HEK293 (cell line): ENCODE measurements around the gene ZSWIM6.

Source experiments
- CTCF ChIA-PET: fragments of 350-600 bp; formaldehyde crosslinking; extraction: SDS; loops from one replicate; lab custom pipeline; 2021; ENCODE audit warnings: antibody characterized with exemption; lab: Yijun Ruan, JAX
- POLR2A ChIA-PET: fragments of 300-600 bp; formaldehyde crosslinking; extraction: SDS; loops from one replicate; lab custom pipeline; 2020; ENCODE audit warnings: antibody characterized with exemption, inconsistent platforms; lab: Yijun Ruan, JAX
- H3K27ac ChIP-seq: fragments of 200-500 bp; sonication (Bioruptor generic); 2 replicates; pipeline ENCODE4 v1.5.1; 2014; ENCODE audit warnings: low read depth, low read length, control low read depth, inconsistent platforms; ENCODE audit errors: extremely low read depth
- H3K36me3 ChIP-seq, 2 experiments: fragments of 200-500 bp in 1 of 2; sonication (Bioruptor generic) in 1 of 2; 1 replicate in 1 of 2; 2 replicates in 1 of 2; pipeline ENCODE4 v1.5.1; 2014 to 2017; ENCODE audit warnings: inconsistent platforms in 2 of 2, low read length in 2 of 2; ENCODE audit not compliant: control insufficient read depth in 2 of 2, insufficient read depth in 1 of 2
- H3K4me1 ChIP-seq: fragments of 200-500 bp; sonication (Bioruptor generic); 2 replicates; pipeline ENCODE4 v1.5.1; 2014; ENCODE audit warnings: mild to moderate bottlenecking, low read length, inconsistent platforms; ENCODE audit not compliant: control insufficient read depth, insufficient read depth
- H3K4me3 ChIP-seq: 2 replicates; pipeline ENCODE4 v1.5.1; 2011; ENCODE audit warnings: low read depth, mild to moderate bottlenecking, control low read depth, low read length, moderate library complexity
- H3K9me3 ChIP-seq: fragments of 200-500 bp; sonication (Bioruptor generic); 2 replicates; pipeline ENCODE4 v1.5.1; 2014; ENCODE audit warnings: low read depth, low read length, inconsistent platforms; ENCODE audit not compliant: control insufficient read depth, insufficient read depth
- EGR2 ChIP-seq: fragments of 450-650 bp; formaldehyde crosslinking; IDR thresholded peaks from 2 replicates; pipeline ENCODE4 v1.5.1; 2016; ENCODE audit warnings: low read depth, missing biosample characterization, missing genetic modification characterization
- PRDM1 ChIP-seq: fragments of 450-650 bp; formaldehyde crosslinking; IDR thresholded peaks from 2 replicates; pipeline ENCODE4; 2016; ENCODE audit warnings: missing biosample characterization, missing genetic modification characterization
- PRDM2 ChIP-seq: fragments of 450-650 bp; formaldehyde crosslinking; IDR thresholded peaks from 2 replicates; pipeline ENCODE4 v1.5.1; 2016; ENCODE audit warnings: missing biosample characterization, missing genetic modification characterization, borderline replicate concordance
- PRDM6 ChIP-seq: fragments of 450-650 bp; formaldehyde crosslinking; IDR thresholded peaks from 2 replicates; pipeline ENCODE4 v1.5.1; 2017; ENCODE audit warnings: missing biosample characterization, missing genetic modification characterization
- WT1 ChIP-seq: fragments of 450-650 bp; formaldehyde crosslinking; IDR thresholded peaks from 2 replicates; pipeline ENCODE4 v1.5.1; 2016; ENCODE audit warnings: missing biosample characterization, missing genetic modification characterization
- ZNF133 ChIP-seq: fragments of 450-650 bp; formaldehyde crosslinking; IDR thresholded peaks from 2 replicates; pipeline ENCODE4 v1.5.1; 2016; ENCODE audit warnings: missing biosample characterization, missing genetic modification characterization
- ZNF175 ChIP-seq: fragments of 450-650 bp; formaldehyde crosslinking; IDR thresholded peaks from 2 replicates; pipeline ENCODE4 v1.5.1; 2016; ENCODE audit warnings: missing biosample characterization, missing genetic modification characterization
- ZNF19 ChIP-seq: fragments of 450-650 bp; formaldehyde crosslinking; IDR thresholded peaks from 2 replicates; pipeline ENCODE4; 2016; ENCODE audit warnings: missing biosample characterization, missing genetic modification characterization, low read depth
- ZNF239 ChIP-seq: fragments of 450-650 bp; formaldehyde crosslinking; IDR thresholded peaks from 2 replicates; pipeline ENCODE4 v1.5.1; 2016; ENCODE audit warnings: missing biosample characterization, missing genetic modification characterization
- ZNF302 ChIP-seq: fragments of 450-650 bp; formaldehyde crosslinking; IDR thresholded peaks from 2 replicates; pipeline ENCODE4 v1.5.1; 2016; ENCODE audit warnings: missing biosample characterization, missing genetic modification characterization, low read depth
- ZNF341 ChIP-seq: fragments of 450-650 bp; formaldehyde crosslinking; IDR thresholded peaks from 2 replicates; pipeline ENCODE4; 2016; ENCODE audit warnings: low read depth, missing biosample characterization, missing genetic modification characterization
- ZNF426 ChIP-seq: fragments of 450-650 bp; formaldehyde crosslinking; IDR thresholded peaks from 2 replicates; pipeline ENCODE4 v1.5.1; 2017; ENCODE audit warnings: missing biosample characterization, missing genetic modification characterization, mild to moderate bottlenecking, inconsistent platforms, moderate library complexity
- ZNF521 ChIP-seq: fragments of 450-650 bp; formaldehyde crosslinking; IDR thresholded peaks from 2 replicates; pipeline ENCODE4 v1.5.1; 2017; ENCODE audit warnings: missing biosample characterization, mild to moderate bottlenecking, missing genetic modification characterization
- ZNF549 ChIP-seq: fragments of 450-650 bp; IDR thresholded peaks from 2 replicates; pipeline ENCODE4 v1.5.1; 2018; ENCODE audit warnings: missing biosample characterization, missing genetic modification characterization, mild to moderate bottlenecking, inconsistent platforms, moderate library complexity
- ZNF555 ChIP-seq: fragments of 450-650 bp; formaldehyde crosslinking; conservative IDR thresholded peaks from 2 replicates; pipeline ENCODE4 v1.5.1; 2017; ENCODE audit warnings: missing biosample characterization, mild to moderate bottlenecking, missing genetic modification characterization, inconsistent platforms
- ZNF561 ChIP-seq: fragments of 450-650 bp; IDR thresholded peaks from 2 replicates; pipeline ENCODE4 v1.5.1; 2018; ENCODE audit warnings: missing biosample characterization, missing genetic modification characterization, borderline replicate concordance
- ZNF610 ChIP-seq: fragments of 450-650 bp; formaldehyde crosslinking; IDR thresholded peaks from 2 replicates; pipeline ENCODE4 v1.5.1; 2016; ENCODE audit warnings: missing biosample characterization, missing genetic modification characterization, borderline replicate concordance
- ZNF701 ChIP-seq: fragments of 450-650 bp; formaldehyde crosslinking; IDR thresholded peaks from 2 replicates; pipeline ENCODE4 v1.5.1; 2016; ENCODE audit warnings: missing biosample characterization, missing genetic modification characterization
- ZSCAN18 ChIP-seq: fragments of 450-650 bp; formaldehyde crosslinking; IDR thresholded peaks from 2 replicates; pipeline ENCODE4 v1.5.1; 2016; ENCODE audit warnings: missing biosample characterization, missing genetic modification characterization
- ZSCAN4 ChIP-seq: fragments of 450-650 bp; formaldehyde crosslinking; IDR thresholded peaks from 2 replicates; pipeline ENCODE4 v1.5.1; 2017; ENCODE audit warnings: missing biosample characterization, missing genetic modification characterization

ZSWIM6 gene

GRCh38 chr5:61535828-61536227 is 203.8 kb downstream of the ZSWIM6 start:
- TF ChIP-seq ZNF341 = no peak
- no peak for TF ChIP-seq ZSCAN18 (tag by site-specific recombination)
- no peak for TF ChIP-seq ZNF701 (tag by site-specific recombination)
- no peak for TF ChIP-seq ZNF239 (tag by site-specific recombination)
- no peak for TF ChIP-seq WT1 (tag by site-specific recombination)
- TF ChIP-seq PRDM2 = no peak
- TF ChIP-seq ZNF549 (tag by site-specific recombination) = no peak
- Histone ChIP-seq H3K9me3 (no peaks in the 10 kb centered on the region), H3K4me1 (no peaks in the 10 kb centered on the region), H3K36me3 (peaks cover 31 to 73% of the 10 kb centered on the region in 2 experiments), H3K27ac (no peak overlapping the region), H3K4me3 (no peak overlapping the region)
- ChIA-PET POLR2A (no interaction called here), CTCF (no interaction called here)

- no peak for TF ChIP-seq ZNF555 (tag by site-specific recombination)
- TF ChIP-seq ZNF19 (tag by site-specific recombination) = no peak
- no peak for TF ChIP-seq PRDM1 (tag by site-specific recombination)
- TF ChIP-seq ZNF610 = no peak
- TF ChIP-seq ZNF302 (tag by site-specific recombination) = no peak
- no peak for TF ChIP-seq EGR2 (tag by site-specific recombination)
- TF ChIP-seq ZNF426 = no peak
- Histone ChIP-seq H3K27ac (no peak overlapping the region), H3K9me3 (no peaks in the 10 kb centered on the region), H3K4me3 (no peak overlapping the region), H3K36me3 (peaks cover 28 to 77% of the 10 kb centered on the region in 2 experiments), H3K4me1 (no peaks in the 10 kb centered on the region)
- ChIA-PET CTCF (no interaction called here), POLR2A (no interaction called here)
These were observed 204.9 kb downstream of the ZSWIM6 start for GRCh38 chr5:61536922-61537321.

GRCh38 chr5:61538722-61539501 is 206.9 kb downstream of the ZSWIM6 start:
- Histone ChIP-seq H3K4me3 (no peak overlapping the region), H3K4me1 (no peaks in the 10 kb centered on the region), H3K36me3 (peaks cover 46 to 84% of the 10 kb centered on the region in 2 experiments), H3K9me3 (no peaks in the 10 kb centered on the region), H3K27ac (no peak overlapping the region)
- ChIA-PET POLR2A (no interaction called here), CTCF (interaction anchor here (0.7 to 1.0 kb wide), 2 partner anchors 203 to 543 kb away, joined by 3 read pairs; no protein-coding TSS in a partner anchor)
- TF ChIP-seq PRDM6 = no peak
- no peak for TF ChIP-seq ZNF175
- no peak for TF ChIP-seq ZNF561 (tag by site-specific recombination)
- TF ChIP-seq ZNF133 (tag by site-specific recombination) = no peak
- no peak for TF ChIP-seq ZNF521 (tag by site-specific recombination)
- TF ChIP-seq ZSCAN4 (tag by site-specific recombination) = no peak
